A375 (cell line): Measurements from ENCODE around the gene ESRP2. TPM values are rescaled to one million over a fixed set of nuclear protein-coding genes. Genes with fewer than 3 reads are reported as not detected.

Source experiments
- small RNA-seq: library from RNA; depleted of rRNA; stranded (forward); fragments of <200 nt; gene quantifications from one replicate; pipeline ENCODE3, GENCODE V24; 2014
- total RNA-seq: library from RNA; depleted of rRNA; stranded (reverse); fragments of >200 nt; shearing (Covaris generic); gene quantifications from 2 replicates; pipeline ENCODE4 v1.2.3, GENCODE V29; 2014; rRNA removed

The ESRP2 gene
- total RNA-seq = 0.15 and 0.50 TPM in 2 replicates

GRCh38 chr16:68235887-68236136 lies at the start of gene ESRP2:
Gene ESRP2, minus strand, starts transcription at chr16:68236127. Its CDS starts 82 bp downstream, at chr16:68236045.

GRCh38 chr16:68264128-68265077 lies 28.5 kb upstream of the ESRP2 start, which contains the start of gene SLC7A6:
Gene SLC7A6, plus strand, starts transcription at chr16:68264526. Its CDS starts 10,201 bp downstream, at chr16:68274727.

GRCh38 chr16:68244903-68245853 lies 9.3 kb upstream of the ESRP2 start, which contains the start of gene PLA2G15:
Gene PLA2G15, plus strand, starts transcription at chr16:68245373. Its CDS starts 54 bp downstream, at chr16:68245427.

Small RNA genes lying within 50 kb of the gene (small RNA-seq; reads per million reads assigned to genes)
- gene RF00554 (not detected), gene RNU6-1262P (not detected)

Other genes with a start within 250 kb of the ESRP2 start
- not detected in 2 replicates for gene DPEP2, start 236.6 kb downstream of the ESRP2 start, total RNA-seq
- gene DPEP2NB, start 220.2 kb downstream of the ESRP2 start, total RNA-seq = not detected in 2 replicates
- gene DDX28, start 212.9 kb downstream of the ESRP2 start, total RNA-seq = 28.6 and 31.1 TPM in 2 replicates
- gene DUS2, start 212.8 kb downstream of the ESRP2 start, total RNA-seq = 19.3 and 25.8 TPM in 2 replicates
- 19.3 and 21.5 TPM in 2 replicates for gene NFATC3, start 150.8 kb downstream of the ESRP2 start, total RNA-seq
- 17.0 and 18.0 TPM in 2 replicates for gene PLA2G15, start 9.2 kb upstream of the ESRP2 start, total RNA-seq
- 16.4 and 22.3 TPM in 2 replicates for gene SLC7A6, start 28.4 kb upstream of the ESRP2 start, total RNA-seq
- gene SLC7A6OS, start 74.8 kb upstream of the ESRP2 start, total RNA-seq = 20.5 and 24.8 TPM in 2 replicates
- gene PRMT7, start 74.9 kb upstream of the ESRP2 start, total RNA-seq = 67.6 and 79.4 TPM in 2 replicates
- 0.19 and 0.53 TPM in 2 replicates for gene SMPD3, start 212.4 kb upstream of the ESRP2 start, total RNA-seq